NCI-H1105 treated with DMSO at 0.1 percent for 48 hours (cell line): Measurements from ENCODE around the gene ZNF385B.
"Not testable (repeated sequence)": the region's sequence is repeated elsewhere in the genome, so short reads cannot be mapped to it uniquely, and the experiment has no call there.

ENCODE experiments used
- DNase-seq: peaks from one replicate; lab custom pipeline; 2025; lab: John Stamatoyannopoulos, UW

Gene ZNF385B

GRCh38 chr2:179802051-179802882, 59.1 kb downstream of the ZNF385B start:
- DNase-seq: no peak

- DNase-seq: no peak
These were observed 60.6 kb downstream of the ZNF385B start for GRCh38 chr2:179800776-179801175.

- no peak for DNase-seq
These were observed 65.0 kb downstream of the ZNF385B start for GRCh38 chr2:179796213-179797007.

GRCh38 chr2:179793902-179794301, 67.5 kb downstream of the ZNF385B start:
- no peak for DNase-seq

GRCh38 chr2:179793238-179793637, 68.2 kb downstream of the ZNF385B start:
- DNase-seq: no peak

GRCh38 chr2:179790235-179791217, 70.9 kb downstream of the ZNF385B start:
- no peak for DNase-seq

- no peak for DNase-seq
These were observed 73.3 kb downstream of the ZNF385B start for GRCh38 chr2:179788104-179788503.

GRCh38 chr2:179787601-179788000, 73.8 kb downstream of the ZNF385B start:
- no peak for DNase-seq

- no peak for DNase-seq
These were observed 75.5 kb downstream of the ZNF385B start for GRCh38 chr2:179785902-179786301.

- not testable (repeated sequence) for DNase-seq
These were observed 79.1 kb downstream of the ZNF385B start for GRCh38 chr2:179782346-179782745.

GRCh38 chr2:179773986-179774385, 87.4 kb downstream of the ZNF385B start:
- no peak for DNase-seq

- no peak for DNase-seq
These were observed 89.1 kb downstream of the ZNF385B start for GRCh38 chr2:179772346-179772745.

GRCh38 chr2:179771791-179772190, 89.6 kb downstream of the ZNF385B start:
- no peak for DNase-seq

- no peak for DNase-seq
These were observed 91.4 kb downstream of the ZNF385B start for GRCh38 chr2:179770029-179770428.

- DNase-seq: no peak
These were observed 92.1 kb downstream of the ZNF385B start for GRCh38 chr2:179769323-179769722.

GRCh38 chr2:179768765-179769164, 92.6 kb downstream of the ZNF385B start:
- no peak for DNase-seq

GRCh38 chr2:179765666-179766065, 95.7 kb downstream of the ZNF385B start:
- no peak for DNase-seq

- DNase-seq: no peak
These were observed 96.7 kb downstream of the ZNF385B start for GRCh38 chr2:179764710-179765109.

- no peak for DNase-seq
These were observed 102.8 kb downstream of the ZNF385B start for GRCh38 chr2:179758636-179759035.

GRCh38 chr2:179751163-179751809, 110.1 kb downstream of the ZNF385B start:
- peak; percentile 41 for DNase-seq

- no peak for DNase-seq
These were observed 112.2 kb downstream of the ZNF385B start for GRCh38 chr2:179749210-179749609.
